IPS DF 6.9 (cell line): Measurements from ENCODE around the gene PLA2G10.
"Not testable (repeated sequence)": the region's sequence is repeated elsewhere in the genome, so short reads cannot be mapped to it uniquely, and the experiment has no call there.

Source experiments
- DNase-seq: peaks from one replicate; pipeline ENCODE4 v3.0.0-alpha.2; 2013; ENCODE audit warnings: low read depth, low spot score
- H3K27ac ChIP-seq: one replicate; pipeline ENCODE4 v1.5.1; 2013; ENCODE audit warnings: low read length, control low read depth
- H3K27me3 ChIP-seq: 2 replicates; pipeline ENCODE4 v1.6.1; 2013; ENCODE audit warnings: mild to moderate bottlenecking, low read length; ENCODE audit not compliant: control insufficient read depth, insufficient read depth
- H3K36me3 ChIP-seq: 2 replicates; pipeline ENCODE4 v1.6.1; 2013; ENCODE audit warnings: low read length; ENCODE audit not compliant: control insufficient read depth, insufficient read depth
- H3K4me1 ChIP-seq: 2 replicates; pipeline ENCODE4 v1.6.1; 2013; ENCODE audit warnings: low read length; ENCODE audit not compliant: control insufficient read depth, insufficient read depth
- H3K4me3 ChIP-seq: 2 replicates; pipeline ENCODE4 v1.5.1; 2013; ENCODE audit warnings: mild to moderate bottlenecking, low read length
- H3K9me3 ChIP-seq: 2 replicates; pipeline ENCODE4 v1.6.1; 2013; ENCODE audit warnings: low read length, inconsistent platforms; ENCODE audit not compliant: control insufficient read depth, insufficient read depth
- WGBS: extraction: QIAGEN DNeasy Blood & Tissue Kit; methylation state at CpG from one replicate; pipeline ENCODE4 v1.1.7; 2013; ENCODE audit warnings: mixed read lengths, missing lambda C conversion rate; ENCODE audit not compliant: insufficient read length, insufficient coverage; 5-methylcytosine and 5-hydroxymethylcytosine counted together

Gene PLA2G10

GRCh38 chr16:14634389-14634725, 59.8 kb downstream of the PLA2G10 start:
- Histone ChIP-seq H3K36me3 (no peaks in the 10 kb centered on the region), H3K4me3 (no peak overlapping the region; the same call in 1 of the 2 replicates), H3K4me1 (peaks cover 3% of the 10 kb centered on the region; the same call in 1 of the 2 replicates), H3K27me3 (no peaks in the 10 kb centered on the region), H3K9me3 (no peaks in the 10 kb centered on the region), H3K27ac (no peak overlapping the region)
- WGBS, result no CpG with 5 or more reads among the region's 7 CpGs
- no peak for DNase-seq

GRCh38 chr16:14632693-14633569, 61.2 kb downstream of the PLA2G10 start, which contains the start of gene BFAR:
BFAR (plus strand) TSS chr16:14632951; CDS start chr16:14644347, 11,396 bp downstream.
- DNase-seq, result peak; percentile 95
- no peaks in the 10 kb centered on the region for H3K9me3 ChIP-seq
- WGBS, result no CpG with 5 or more reads among the region's 69 CpGs
- peak within 1 kb of the TSS; percentile 80 for H3K4me3 ChIP-seq
- H3K27ac ChIP-seq, result no peak within 1 kb of the TSS
- no peaks in the 10 kb centered on the region; the same call in 1 of the 2 replicates for H3K36me3 ChIP-seq
- H3K27me3 ChIP-seq, result no peaks in the 10 kb centered on the region
- peaks cover 3% of the 10 kb centered on the region; the same call in 1 of the 2 replicates for H3K4me1 ChIP-seq

DNA sequence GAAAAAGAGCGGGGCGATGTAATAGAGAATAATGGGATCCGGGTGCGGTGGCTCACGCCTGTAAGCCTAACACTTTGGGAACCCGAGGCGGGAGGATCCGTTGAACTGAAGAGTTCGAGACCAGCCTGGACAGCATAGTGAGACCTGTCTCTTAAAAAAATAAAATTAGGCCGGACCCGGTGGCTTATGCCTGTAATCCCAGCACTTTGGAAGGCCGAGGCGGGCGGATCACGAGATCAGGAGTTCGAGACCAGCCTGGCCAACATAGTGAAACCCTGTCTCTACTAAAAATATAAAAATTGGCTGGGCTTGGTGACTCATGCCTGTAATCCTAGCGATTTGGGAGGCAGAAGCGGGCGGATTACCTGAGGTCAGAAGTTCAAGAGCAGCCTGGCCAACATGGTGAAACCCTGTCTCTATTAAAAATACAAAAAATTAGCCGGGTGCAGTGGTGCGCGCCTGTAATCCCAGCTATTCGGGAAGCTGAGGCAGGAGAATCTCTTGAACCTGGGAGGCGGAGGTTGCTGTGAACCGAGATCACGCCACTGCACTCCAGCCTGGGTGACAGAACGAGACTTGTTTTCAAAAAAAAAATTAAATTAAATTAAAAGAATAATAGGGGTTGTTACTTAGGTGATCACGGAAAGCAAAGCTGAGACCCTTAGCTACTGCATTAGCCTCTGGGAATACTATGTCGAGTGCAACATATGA, 63.3 kb downstream of the PLA2G10 start:
- H3K9me3 ChIP-seq, H3K27me3 ChIP-seq, H3K4me3 ChIP-seq, H3K27ac ChIP-seq, DNase-seq, H3K4me1 ChIP-seq, H3K36me3 ChIP-seq: not testable (repeated sequence)
- no CpG with 5 or more reads among the region's 29 CpGs for WGBS

- no peaks in the 10 kb centered on the region for H3K9me3 ChIP-seq
- DNase-seq, result peak; percentile 85
- peak within 1 kb of the TSS; percentile 77 for H3K4me3 ChIP-seq
- peaks cover 6% of the 10 kb centered on the region for H3K36me3 ChIP-seq
- H3K27ac ChIP-seq, result no peak within 1 kb of the TSS
- H3K4me1 ChIP-seq, result peaks cover 1% of the 10 kb centered on the region; the same call in 1 of the 2 replicates
- WGBS, result no CpG with 5 or more reads among the region's 51 CpGs
- no peaks in the 10 kb centered on the region for H3K27me3 ChIP-seq
Measured at GRCh38 chr16:14629919-14630619, 64.0 kb downstream of the PLA2G10 start, which contains the start of gene PARN. PARN (minus strand) TSS chr16:14630260; CDS start chr16:14630125, 135 bp downstream.

DNA sequence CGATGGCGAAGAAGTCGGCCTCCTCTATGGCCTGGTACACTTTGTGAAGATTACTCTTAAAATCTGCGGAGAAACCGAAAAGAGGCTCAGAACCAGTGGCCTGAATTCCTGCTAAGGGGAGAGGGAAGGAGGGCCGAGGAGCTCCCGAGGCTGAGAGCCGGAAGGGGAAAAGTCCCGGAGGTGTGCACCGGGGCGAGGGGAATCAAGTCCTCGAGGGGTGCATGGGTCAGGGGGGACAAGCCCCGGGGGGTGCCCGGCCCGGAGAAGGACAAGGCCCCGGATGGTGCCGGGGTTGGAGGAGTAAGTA, 64.5 kb downstream of the PLA2G10 start:
- H3K27me3 ChIP-seq, result no peaks in the 10 kb centered on the region
- H3K9me3 ChIP-seq, result no peaks in the 10 kb centered on the region
- H3K4me1 ChIP-seq, result peaks cover under 1% of the 10 kb centered on the region; the same call in 1 of the 2 replicates
- WGBS, result no CpG with 5 or more reads among the region's 17 CpGs
- no peak for DNase-seq
- H3K36me3 ChIP-seq, result peaks cover 7% of the 10 kb centered on the region
- peak overlapping the region; percentile 77; the same call in 1 of the 2 replicates for H3K4me3 ChIP-seq
- no peak overlapping the region for H3K27ac ChIP-seq

DNA sequence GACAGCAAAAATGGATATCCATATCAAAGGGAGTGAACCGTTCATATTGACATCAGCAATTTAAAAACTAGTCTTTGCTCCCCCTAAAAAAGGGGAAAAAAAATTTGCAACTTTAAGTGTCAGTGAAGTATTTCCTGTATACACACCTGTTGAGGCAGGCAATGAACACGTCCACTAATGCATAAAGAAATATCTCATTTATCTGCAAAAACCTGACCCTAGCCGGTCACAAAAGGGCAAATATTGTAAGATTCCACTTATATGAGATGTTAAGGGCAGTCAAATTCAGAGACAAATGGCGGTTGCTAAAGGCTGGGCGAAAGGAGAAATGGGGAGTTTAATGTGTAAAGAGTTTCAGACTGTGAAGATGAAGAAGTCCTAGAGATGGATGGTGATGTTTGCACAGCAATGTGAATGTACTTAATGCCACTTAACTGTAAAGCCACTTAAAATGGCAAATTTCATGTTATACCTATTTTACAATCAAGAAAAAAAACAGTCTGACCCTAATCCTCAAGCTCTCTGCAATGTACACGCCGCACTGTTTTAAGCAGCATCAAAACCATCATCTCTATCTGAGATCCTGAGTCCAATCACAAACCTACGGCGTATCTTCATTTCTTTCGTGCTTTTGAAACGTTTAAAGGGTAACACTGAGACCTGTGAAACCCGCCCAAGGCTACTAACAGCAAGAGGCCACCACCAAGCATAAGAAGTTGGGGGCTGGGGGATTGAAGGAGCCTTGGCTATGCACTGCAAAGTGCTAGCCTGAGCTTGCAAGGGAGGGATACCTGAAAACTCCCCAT, 65.1 kb downstream of the PLA2G10 start:
- H3K9me3 ChIP-seq, result no peaks in the 10 kb centered on the region
- H3K27me3 ChIP-seq, result no peaks in the 10 kb centered on the region
- no peak overlapping the region for H3K27ac ChIP-seq
- no peaks in the 10 kb centered on the region; the same call in 1 of the 2 replicates for H3K4me1 ChIP-seq
- no peak for DNase-seq
- H3K4me3 ChIP-seq, result peak overlapping the region; percentile 77; the same call in 1 of the 2 replicates
- WGBS, result no CpG with 5 or more reads among the region's 12 CpGs
- H3K36me3 ChIP-seq, result peaks cover 7% of the 10 kb centered on the region

DNA sequence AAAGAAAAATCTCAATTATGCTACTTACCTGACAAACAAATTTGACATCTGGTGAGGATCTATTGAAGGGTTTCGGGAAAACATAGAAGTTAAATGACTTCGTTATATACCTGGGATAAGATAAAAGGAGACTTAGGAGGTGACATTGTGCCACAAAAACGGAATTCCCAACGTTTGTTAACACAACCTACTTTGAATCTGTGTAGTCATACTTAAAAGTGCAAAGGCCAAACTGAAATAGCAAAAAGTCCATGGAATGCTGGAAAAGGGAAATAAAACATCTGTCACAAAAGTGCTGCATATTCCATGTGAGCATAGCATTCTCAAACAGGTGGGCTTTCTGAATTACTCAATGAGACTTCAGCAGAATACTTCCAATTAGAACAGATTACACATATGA, 67.0 kb downstream of the PLA2G10 start:
- H3K4me1 ChIP-seq, result no peaks in the 10 kb centered on the region; the same call in 1 of the 2 replicates
- no peak overlapping the region for H3K27ac ChIP-seq
- H3K36me3 ChIP-seq, result peaks cover 7% of the 10 kb centered on the region
- H3K4me3 ChIP-seq, result no peak overlapping the region
- H3K27me3 ChIP-seq, result no peaks in the 10 kb centered on the region
- H3K9me3 ChIP-seq, result no peaks in the 10 kb centered on the region
- no peak for DNase-seq
- no CpG with 5 or more reads among the region's 4 CpGs for WGBS
